Measurements from ENCODE around the gene ADAMTSL1. TPM values are rescaled to one million over a fixed set of nuclear protein-coding genes. Genes with fewer than 3 reads are reported as not detected.

Gene ADAMTSL1
- total and polyA plus RNA-seq, 2 donors (not counting 3 experiments of a cell fraction or from before 2014, with no cell fraction given): 15.0 to 18.4 TPM

DNA sequence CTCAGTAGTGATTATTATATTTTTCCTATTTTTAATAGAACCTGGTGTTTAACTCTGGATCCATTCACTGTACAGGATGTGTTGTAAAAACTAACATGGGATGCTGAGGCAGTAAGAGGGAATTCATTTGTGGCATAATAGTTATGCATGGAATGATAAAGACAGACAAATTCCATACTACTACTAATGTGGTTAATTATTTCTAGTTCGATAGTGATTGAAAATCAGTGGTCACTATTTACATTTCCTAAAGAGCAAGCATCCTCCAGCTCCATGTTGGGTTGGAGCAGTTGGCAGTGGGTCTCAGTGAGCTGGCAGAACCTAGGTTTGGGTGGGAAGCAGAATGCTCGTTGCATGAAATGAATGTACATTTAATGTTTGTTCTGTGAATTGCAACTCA is 436.5 kb downstream of the ADAMTSL1 start:
- TF ChIP-seq POLR2AphosphoS5 (IDR thresholded peaks at IDR 0.05; ENCODE audit: insufficient read depth, low read depth, low read length): no peak
- TF ChIP-seq, protein P1, sequence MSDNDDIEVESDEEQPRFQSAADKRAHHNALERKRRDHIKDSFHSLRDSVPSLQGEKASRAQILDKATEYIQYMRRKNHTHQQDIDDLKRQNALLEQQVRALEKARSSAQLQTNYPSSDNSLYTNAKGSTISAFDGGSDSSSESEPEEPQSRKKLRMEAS (IDR thresholded peaks at IDR 0.05; ENCODE audit: insufficient read depth, insufficient read length): no peak
- TF ChIP-seq POLR2A (IDR thresholded peaks at IDR 0.05; ENCODE audit: low read depth, low read length): no peak
- TF ChIP-seq GATA2 (IDR thresholded peaks at IDR 0.05; ENCODE audit: insufficient read depth, insufficient read length, low read depth, low read length): no peak
- TF ChIP-seq, protein P2, sequence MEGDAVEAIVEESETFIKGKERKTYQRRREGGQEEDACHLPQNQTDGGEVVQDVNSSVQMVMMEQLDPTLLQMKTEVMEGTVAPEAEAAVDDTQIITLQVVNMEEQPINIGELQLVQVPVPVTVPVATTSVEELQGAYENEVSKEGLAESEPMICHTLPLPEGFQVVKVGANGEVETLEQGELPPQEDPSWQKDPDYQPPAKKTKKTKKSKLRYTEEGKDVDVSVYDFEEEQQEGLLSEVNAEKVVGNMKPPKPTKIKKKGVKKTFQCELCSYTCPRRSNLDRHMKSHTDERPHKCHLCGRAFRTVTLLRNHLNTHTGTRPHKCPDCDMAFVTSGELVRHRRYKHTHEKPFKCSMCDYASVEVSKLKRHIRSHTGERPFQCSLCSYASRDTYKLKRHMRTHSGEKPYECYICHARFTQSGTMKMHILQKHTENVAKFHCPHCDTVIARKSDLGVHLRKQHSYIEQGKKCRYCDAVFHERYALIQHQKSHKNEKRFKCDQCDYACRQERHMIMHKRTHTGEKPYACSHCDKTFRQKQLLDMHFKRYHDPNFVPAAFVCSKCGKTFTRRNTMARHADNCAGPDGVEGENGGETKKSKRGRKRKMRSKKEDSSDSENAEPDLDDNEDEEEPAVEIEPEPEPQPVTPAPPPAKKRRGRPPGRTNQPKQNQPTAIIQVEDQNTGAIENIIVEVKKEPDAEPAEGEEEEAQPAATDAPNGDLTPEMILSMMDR (IDR thresholded peaks at IDR 0.05; ENCODE audit: extremely low read depth in 1 of 2, insufficient read depth in 1 of 2, low read depth in 1 of 2, low read length in 2 of 2): no peak
- no peak for TF ChIP-seq FOS (IDR thresholded peaks at IDR 0.05; ENCODE audit: borderline replicate concordance, insufficient read depth, low read length)
- no peak for TF ChIP-seq JUN (IDR thresholded peaks at IDR 0.05; ENCODE audit: borderline replicate concordance, insufficient read depth, insufficient read length, low read depth)
- no peak for TF ChIP-seq EZH2 (IDR thresholded peaks at IDR 0.05; ENCODE audit: borderline replicate concordance, low read depth, low read length, severe bottlenecking)
- TF ChIP-seq MYC (IDR thresholded peaks at IDR 0.05; ENCODE audit: low read depth, low read length): no peak
- Histone ChIP-seq H3K4me3 (replicated peaks in 1 of 3; ENCODE audit: insufficient read depth in 1 of 3, low read depth in 1 of 3, low read length in 3 of 3) (no peak overlapping the region), H3K9ac (replicated peaks; ENCODE audit: extremely low read depth, insufficient read depth, low read length) (no peak overlapping the region), H2AFZ (ENCODE audit: low read depth, low read length) (no peak overlapping the region), H3K9me3 (replicated peaks; ENCODE audit: control insufficient read depth, insufficient read depth, low read length) (no peaks in the 10 kb centered on the region), H3K36me3 (ENCODE audit: control insufficient read depth in 2 of 2, extremely low read depth in 1 of 2, insufficient read depth in 2 of 2, low read length in 2 of 2) (peaks cover 0 to 2% of the 10 kb centered on the region in 2 experiments), H3K27me3 (ENCODE audit: control insufficient read depth in 2 of 2, insufficient read depth in 2 of 2, low read length in 2 of 2) (no peaks in the 10 kb centered on the region), H3K4me2 (ENCODE audit: insufficient read depth, low read length) (no peak overlapping the region), H3K79me2 (ENCODE audit: control insufficient read depth, insufficient read depth, low read length) (no peaks in the 10 kb centered on the region), H3K9me1 (replicated peaks; ENCODE audit: control insufficient read depth, extremely low read depth, insufficient read depth, low read length) (no peaks in the 10 kb centered on the region), H3K4me1 (ENCODE audit: control insufficient read depth, extremely low read depth, insufficient read depth, low read length) (no peaks in the 10 kb centered on the region), H4K20me1 (replicated peaks; ENCODE audit: control insufficient read depth, extremely low read depth, insufficient read depth, low read length) (no peaks in the 10 kb centered on the region), H3K27ac (ENCODE audit: insufficient read depth, low read depth, low read length) (no peak overlapping the region)
- intact Hi-C loops (cut with micrococcal nuclease) (no loop called here), dilution Hi-C loops (cut with MboI; ENCODE audit: extremely low pct_ligation_motif_present, low sequenced_read_pairs) (no loop called here)
- BruUV-seq (replicated peaks): no TSS peak
- FAIRE-seq: no peak
- DNase-seq (ENCODE audit: low read depth, low spot score): no peak
- ChIA-PET POLR2A (no interaction called here), CTCF (no interaction called here)
